GM12892 (cell line): ENCODE results near the gene VPS50. TPM values are rescaled to one million over a fixed set of nuclear protein-coding genes. Genes with fewer than 3 reads are reported as not detected.
A peak's percentile ranks its signal among the peaks of the same experiment; 100 is the strongest.

Source experiments
- DNase-seq: peaks from one replicate; pipeline ENCODE4 v3.0.0; 2011; ENCODE audit not compliant: insufficient read length
- FAIRE-seq: peaks from 2 replicates; lab custom pipeline; 2011; peaks lifted over from hg19 to GRCh38; lab: Jason Lieb, UNC
- POLR2A ChIP-seq: IDR thresholded peaks from 2 replicates; pipeline ENCODE4 v1.6.1; 2011; ENCODE audit warnings: low read depth, low read length, control low read depth
- POLR2AphosphoS5 ChIP-seq: IDR thresholded peaks from 2 replicates; pipeline ENCODE4 v1.6.1; 2011; ENCODE audit warnings: low read depth, low read length, control low read depth
- TAF1 ChIP-seq: IDR thresholded peaks from 2 replicates; pipeline ENCODE4 v1.6.1; 2011; ENCODE audit warnings: low read depth, mild to moderate bottlenecking, control low read depth, low read length, borderline replicate concordance
- polyA plus RNA-seq: library from polyadenylated mRNA; unstranded; fragments of >200 nt; gene quantifications from one replicate; pipeline ENCODE4 v1.2.1, GENCODE V29; 2012; ENCODE audit warnings: missing spikeins, inconsistent platforms; ENCODE audit not compliant: missing spikeins

The VPS50 gene
- 11.1 TPM for polyA plus RNA-seq

- peak; percentile 56 for DNase-seq
- TF ChIP-seq POLR2A (peak; percentile 29; the same call in 1 of the 2 replicates), TAF1 (no peak), POLR2AphosphoS5 (peak; percentile 56; the same call in 1 of the 2 replicates)
- peak; percentile 94 for FAIRE-seq
Measured at GRCh38 chr7:93231799-93232672, at the start of gene VPS50. Gene VPS50 (plus strand): TSS chr7:93232366. CDS start chr7:93232468, 102 bp downstream.

GRCh38 chr7:93185303-93186027 is 46.7 kb upstream of the VPS50 start:
- DNase-seq (no peak), FAIRE-seq (no peak)

GRCh38 chr7:93188870-93189634 is 43.1 kb upstream of the VPS50 start:
- no peak for DNase-seq
- TF ChIP-seq POLR2A: no peak
- TF ChIP-seq POLR2AphosphoS5: no peak
- no peak for TF ChIP-seq TAF1
- no peak for FAIRE-seq

More at GRCh38 chr7:93185303-93186027, 46.7 kb upstream of the VPS50 start:
- no peak for TF ChIP-seq POLR2AphosphoS5
- TF ChIP-seq TAF1: no peak
- no peak for TF ChIP-seq POLR2A

GRCh38 chr7:93194386-93194785 is 37.8 kb upstream of the VPS50 start:
- FAIRE-seq (no peak), DNase-seq (no peak)
- TF ChIP-seq POLR2A (no peak), TAF1 (no peak), POLR2AphosphoS5 (no peak)

GRCh38 chr7:93196336-93196735 is 35.8 kb upstream of the VPS50 start:
- no peak for DNase-seq
- TF ChIP-seq POLR2AphosphoS5 (no peak), TAF1 (no peak), POLR2A (no peak)
- no peak for FAIRE-seq

- TF ChIP-seq POLR2A: no peak
- no peak for TF ChIP-seq POLR2AphosphoS5
- no peak for TF ChIP-seq TAF1
- FAIRE-seq (no peak), DNase-seq (no peak)
Measured at GRCh38 chr7:93198472-93198871, 33.7 kb upstream of the VPS50 start.

GRCh38 chr7:93202594-93203250 is 29.4 kb upstream of the VPS50 start:
- TF ChIP-seq TAF1 (no peak), POLR2A (no peak), POLR2AphosphoS5 (no peak)
- FAIRE-seq (no peak), DNase-seq (no peak)

GRCh38 chr7:93203496-93203895 is 28.7 kb upstream of the VPS50 start:
- FAIRE-seq: no peak
- TF ChIP-seq TAF1: no peak
- no peak for TF ChIP-seq POLR2A
- no peak for TF ChIP-seq POLR2AphosphoS5
- DNase-seq: no peak

GRCh38 chr7:93205046-93205445 is 27.1 kb upstream of the VPS50 start:
- DNase-seq (no peak), FAIRE-seq (no peak)
- TF ChIP-seq POLR2A: no peak
- TF ChIP-seq TAF1: no peak
- TF ChIP-seq POLR2AphosphoS5: no peak

GRCh38 chr7:93211228-93211818 is 20.8 kb upstream of the VPS50 start:
- no peak for DNase-seq
- no peak for TF ChIP-seq POLR2AphosphoS5
- TF ChIP-seq TAF1: no peak
- no peak for TF ChIP-seq POLR2A
- no peak for FAIRE-seq
